K562 (cell line): Measurements from ENCODE around the gene PSMB4. TPM values are rescaled to one million over a fixed set of nuclear protein-coding genes. Genes with fewer than 3 reads are reported as not detected.

ENCODE experiments used
- ATAC-seq: fragments of 200-7000 bp; cut with Tn5 transposase; 3 replicates; pipeline ENCODE4 v1.9.1; 2020; ENCODE audit warnings: moderate library complexity
- BruUV-seq: library from RNA; stranded (reverse); fragments of 400-500 nt; replicated peaks from 2 replicates; lab custom pipeline; 2021; lab: Mats Ljungman, UMichigan
- CTCF ChIA-PET: fragments of 300-600 bp; formaldehyde crosslinking; extraction: SDS; loops from one replicate; lab custom pipeline; 2021; ENCODE audit warnings: low intra/inter-chr PET ratio; lab: Yijun Ruan, JAX
- POLR2A ChIA-PET: fragments of 300-600, 350-650 bp; sonication (Branson Sonifier 250); formaldehyde crosslinking; extraction: SDS; loops from one replicate; lab custom pipeline; 2021; ENCODE audit warnings: antibody characterized with exemption, inconsistent platforms; lab: Yijun Ruan, JAX
- DNase-seq, 4 experiments: peaks; one replicate each; pipeline versions ENCODE4 v3.0.0 to v3.0.0-alpha.2; 2011 to 2018; ENCODE audit warnings: low spot score in 3 of 4, mixed read lengths in 3 of 4; ENCODE audit errors: extremely low read depth in 1 of 4
- FAIRE-seq: peaks from 2 replicates; lab custom pipeline; 2011; peaks lifted over from hg19 to GRCh38; lab: Jason Lieb, UNC
- H2AFZ ChIP-seq: 2 replicates; pipeline ENCODE4 v1.6.0; 2011; ENCODE audit warnings: low read depth, low read length, control low read depth, inconsistent platforms
- H3K27ac ChIP-seq: fragments of 200-600 bp; 3 replicates; pipeline ENCODE4 v1.8.0; 2011; ENCODE audit warnings: low read depth, mild to moderate bottlenecking, control low read depth, inconsistent platforms, low read length, moderate library complexity, mixed read lengths; ENCODE audit errors: extremely low read depth
- H3K27me3 ChIP-seq, 2 experiments: fragments of 300-600 bp in 1 of 2; 2 replicates in 1 of 2; 3 replicates in 1 of 2; pipeline versions ENCODE4 v1.6.0 to v1.8.0; 2011; ENCODE audit warnings: inconsistent platforms in 2 of 2, low read length in 2 of 2, mild to moderate bottlenecking in 1 of 2, mixed read lengths in 1 of 2, moderate library complexity in 1 of 2; ENCODE audit not compliant: control insufficient read depth in 2 of 2, insufficient read depth in 2 of 2
- H3K36me3 ChIP-seq: fragments of 300-600 bp; 3 replicates; pipeline ENCODE4 v1.8.0; 2011; ENCODE audit warnings: mild to moderate bottlenecking, low read length, inconsistent platforms; ENCODE audit not compliant: control insufficient read depth, insufficient read depth
- H3K4me1 ChIP-seq, 2 experiments: fragments of 200-600 bp in 1 of 2; replicated peaks in 1 of 2; 2 replicates in 1 of 2; 3 replicates in 1 of 2; pipeline versions ENCODE4 v1.5.1 to v1.8.0; 2011; ENCODE audit warnings: inconsistent platforms in 2 of 2, low read length in 2 of 2, mild to moderate bottlenecking in 1 of 2, mixed read lengths in 1 of 2, moderate library complexity in 1 of 2; ENCODE audit not compliant: control insufficient read depth in 2 of 2, insufficient read depth in 2 of 2
- H3K4me2 ChIP-seq: 2 replicates; pipeline ENCODE4 v1.6.1; 2011; ENCODE audit warnings: low read length, control low read depth, inconsistent platforms, mixed read lengths; ENCODE audit not compliant: insufficient read depth
- H3K4me3 ChIP-seq: fragments of 200-600 bp; sonication (generic), shearing (Covaris generic); 2 replicates; pipeline ENCODE4 v1.5.1; 2016; ENCODE audit warnings: control low read depth, inconsistent platforms
- H3K79me2 ChIP-seq: fragments of 200-600 bp; 3 replicates; pipeline ENCODE4 v1.8.0; 2011; ENCODE audit warnings: low read length, inconsistent platforms; ENCODE audit not compliant: control insufficient read depth, insufficient read depth
- H3K9ac ChIP-seq, 2 experiments: 2 replicates each; pipeline versions ENCODE4 v1.6.0 to v1.6.1; 2011; ENCODE audit warnings: low read depth in 2 of 2, low read length in 2 of 2, control low read depth in 1 of 2, inconsistent platforms in 1 of 2, mild to moderate bottlenecking in 1 of 2, mixed read lengths in 1 of 2; ENCODE audit not compliant: insufficient read depth in 1 of 2
- H3K9me1 ChIP-seq: one replicate; pipeline ENCODE4 v1.6.0; 2011; ENCODE audit warnings: inconsistent platforms, mild to moderate bottlenecking, low read length, moderate library complexity; ENCODE audit not compliant: control insufficient read depth, insufficient read depth
- H3K9me3 ChIP-seq: replicated peaks from 2 replicates; pipeline ENCODE4 v1.5.1; 2011; ENCODE audit warnings: low read depth, low read length, inconsistent platforms; ENCODE audit not compliant: control insufficient read depth, insufficient read depth
- H4K20me1 ChIP-seq: replicated peaks from 2 replicates; pipeline ENCODE4 v1.6.1; 2011; ENCODE audit warnings: low read length, inconsistent platforms, mixed read lengths; ENCODE audit not compliant: control insufficient read depth, insufficient read depth
- BDP1 ChIP-seq: IDR thresholded peaks from 3 replicates; pipeline ENCODE4 v1.6.1; 2011; ENCODE audit not compliant: insufficient read length, insufficient read depth
- FOXK2 ChIP-seq, 2 experiments: fragments of 450-650 bp; IDR thresholded peaks in 1 of 2; conservative IDR thresholded peaks in 1 of 2; 2 replicates each; pipeline ENCODE4 v1.6.1; 2016; ENCODE audit warnings: low read depth in 2 of 2, mild to moderate bottlenecking in 1 of 2
- RNF2 ChIP-seq: sonication (generic); IDR thresholded peaks from 2 replicates; pipeline ENCODE4 v1.6.1; 2016
- ZNF384 ChIP-seq: IDR thresholded peaks from 2 replicates; pipeline ENCODE4 v1.6.1; 2012; ENCODE audit warnings: low read depth, low read length, improper control_type of control experiment
- WGBS: fragments of 100-300 bp; shearing (Covaris generic); methylation state at CpG from one replicate; pipeline ENCODE4 v1.1.6; 2016; ENCODE audit warnings: low coverage, mixed read lengths; ENCODE audit not compliant: insufficient coverage; ENCODE audit errors: missing lambda C conversion rate; 5-methylcytosine and 5-hydroxymethylcytosine counted together
- in situ Hi-C: fragments of 300-500 bp; cut with MboI; formaldehyde crosslinking; loops from 4 replicates; pipeline ENCODE4 v1.15.0; 2018; ENCODE audit warnings: inconsistent platforms, mixed read lengths
- intact Hi-C: fragments of 100-400 bp; cut with micrococcal nuclease; formaldehyde crosslinking; loops from 2 replicates; pipeline ENCODE4 v1.14.2; 2022
- polyA plus RNA-seq, 8 experiments: library from polyadenylated mRNA; depleted of rRNA in 4 of 8; stranded (reverse) in 5 of 8; unstranded in 3 of 8; fragments of >200 nt; fragmentation: Nextera tagmentation in 2 of 8; fragmentation: Illumina TruSeq in 1 of 8; extraction: Ambion mirVana in 2 of 8; extraction: Trizol in 1 of 8; gene quantifications; 2 replicates each; pipeline versions ENCODE4 v1.2.1 to v1.2.3, GENCODE V29; 2011 to 2014; ENCODE audit warnings: inconsistent platforms in 1 of 8, missing spikeins in 1 of 8
- total RNA-seq, 7 experiments: library from RNA; depleted of rRNA in 6 of 7; stranded (reverse); fragments of >200 nt in 6 of 7; fragmentation: Illumina TruSeq in 2 of 7; extraction: Trizol in 2 of 7; gene quantifications; 2 replicates each; pipeline versions ENCODE4 v1.2.1 to v1.2.3, GENCODE V29; 2011 to 2021; ENCODE audit warnings: low replicate concordance in 1 of 7
- TF ChIP-seq, protein P1 (sequence below): fragments of 250-450 bp; sonication (Bioruptor Pico); IDR thresholded peaks from 2 replicates; pipeline ENCODE4 v1.5.0; 2020; ENCODE audit warnings: mild to moderate bottlenecking, borderline replicate concordance
- TF ChIP-seq, protein P2 (sequence below), 2 experiments: IDR thresholded peaks in 1 of 2; conservative IDR thresholded peaks in 1 of 2; 2 replicates each; pipeline ENCODE4 v1.6.1; 2016; ENCODE audit warnings: low read depth in 2 of 2, mild to moderate bottlenecking in 1 of 2, missing compliant biosample characterization in 1 of 2, missing genetic modification characterization in 1 of 2, moderate library complexity in 1 of 2
- TF ChIP-seq, protein P3 (sequence below): fragments of 250-450 bp; sonication (Bioruptor Pico); IDR thresholded peaks from 2 replicates; pipeline ENCODE4 v1.8.0; 2022; ENCODE audit warnings: moderate library complexity, mild to moderate bottlenecking, inconsistent platforms
- TF ChIP-seq, protein P4 (sequence below): fragments of 200-800 bp; sonication (Bioruptor generic); IDR thresholded peaks from 2 replicates; pipeline ENCODE4 v1.6.1; 2016; ENCODE audit warnings: missing genetic modification characterization, missing compliant biosample characterization

The PSMB4 gene
- total and polyA plus RNA-seq, 9 of the 15 experiments (the other 6 are each of a cell fraction or from before 2014, with no cell fraction given): 397 to 674 (median 475) TPM

DNA sequence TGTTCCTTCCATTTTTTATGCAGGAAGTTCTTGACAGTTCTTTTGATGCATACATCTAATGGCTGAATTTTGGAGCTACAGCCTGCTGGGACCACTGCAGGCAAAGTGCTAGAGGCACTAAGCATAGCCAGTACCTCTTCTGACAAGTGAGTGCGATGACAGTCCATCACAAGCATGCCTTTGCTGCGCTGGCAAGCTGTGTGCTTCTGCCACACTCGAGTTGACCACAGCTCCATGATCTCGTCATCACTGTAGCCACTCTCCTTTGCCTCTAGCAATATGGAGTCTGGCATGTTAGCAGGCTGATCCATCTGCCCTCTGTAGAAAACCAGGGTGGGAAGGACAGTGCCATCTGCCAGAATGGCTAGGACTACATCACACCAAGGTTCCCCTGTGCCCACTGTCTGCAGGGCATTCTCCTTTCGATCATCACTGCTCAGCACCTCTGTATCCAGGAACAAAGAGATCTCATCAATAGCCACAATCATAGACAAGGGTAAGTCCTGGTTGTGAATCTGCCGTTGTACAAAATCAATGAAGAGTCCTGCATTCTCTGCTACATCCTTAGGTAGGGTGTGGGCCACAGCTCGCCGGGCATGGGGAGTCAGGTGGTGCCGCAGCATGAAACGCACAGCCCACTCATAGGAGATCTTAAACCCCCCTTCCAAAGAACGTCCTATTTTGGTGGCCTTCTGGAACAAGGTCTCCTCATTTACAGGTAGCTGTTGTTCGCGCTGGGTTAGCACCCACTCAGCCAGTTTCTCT is 6.0 kb downstream of the PSMB4 start:
- intact Hi-C loops: no loop called here
- H4K20me1 ChIP-seq: no peaks in the 10 kb centered on the region
- in situ Hi-C loops: loop anchor here (5.0 kb wide), 1 partner anchor 108 kb away; no protein-coding TSS in a partner anchor
- TF ChIP-seq RNF2: no peak
- no peak for TF ChIP-seq FOXK2 (conservative IDR thresholded peaks at IDR 0.05 in 1 of 2, IDR thresholded peaks at IDR 0.05 in 1 of 2; ENCODE audit: low read depth in 2 of 2)
- no peak for TF ChIP-seq ZNF384
- TF ChIP-seq BDP1: no peak
- TF ChIP-seq, protein P1, sequence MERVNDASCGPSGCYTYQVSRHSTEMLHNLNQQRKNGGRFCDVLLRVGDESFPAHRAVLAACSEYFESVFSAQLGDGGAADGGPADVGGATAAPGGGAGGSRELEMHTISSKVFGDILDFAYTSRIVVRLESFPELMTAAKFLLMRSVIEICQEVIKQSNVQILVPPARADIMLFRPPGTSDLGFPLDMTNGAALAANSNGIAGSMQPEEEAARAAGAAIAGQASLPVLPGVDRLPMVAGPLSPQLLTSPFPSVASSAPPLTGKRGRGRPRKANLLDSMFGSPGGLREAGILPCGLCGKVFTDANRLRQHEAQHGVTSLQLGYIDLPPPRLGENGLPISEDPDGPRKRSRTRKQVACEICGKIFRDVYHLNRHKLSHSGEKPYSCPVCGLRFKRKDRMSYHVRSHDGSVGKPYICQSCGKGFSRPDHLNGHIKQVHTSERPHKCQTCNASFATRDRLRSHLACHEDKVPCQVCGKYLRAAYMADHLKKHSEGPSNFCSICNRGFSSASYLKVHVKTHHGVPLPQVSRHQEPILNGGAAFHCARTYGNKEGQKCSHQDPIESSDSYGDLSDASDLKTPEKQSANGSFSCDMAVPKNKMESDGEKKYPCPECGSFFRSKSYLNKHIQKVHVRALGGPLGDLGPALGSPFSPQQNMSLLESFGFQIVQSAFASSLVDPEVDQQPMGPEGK (CRISPR knock-in tag): no peak
- TF ChIP-seq, protein P2, sequence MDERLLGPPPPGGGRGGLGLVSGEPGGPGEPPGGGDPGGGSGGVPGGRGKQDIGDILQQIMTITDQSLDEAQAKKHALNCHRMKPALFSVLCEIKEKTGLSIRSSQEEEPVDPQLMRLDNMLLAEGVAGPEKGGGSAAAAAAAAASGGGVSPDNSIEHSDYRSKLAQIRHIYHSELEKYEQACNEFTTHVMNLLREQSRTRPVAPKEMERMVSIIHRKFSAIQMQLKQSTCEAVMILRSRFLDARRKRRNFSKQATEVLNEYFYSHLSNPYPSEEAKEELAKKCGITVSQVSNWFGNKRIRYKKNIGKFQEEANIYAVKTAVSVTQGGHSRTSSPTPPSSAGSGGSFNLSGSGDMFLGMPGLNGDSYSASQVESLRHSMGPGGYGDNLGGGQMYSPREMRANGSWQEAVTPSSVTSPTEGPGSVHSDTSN (CRISPR knock-in tag; IDR thresholded peaks at IDR 0.05; ENCODE audit: low read depth): no peak
- TF ChIP-seq, protein P2 (tag; conservative IDR thresholded peaks at IDR 0.05; ENCODE audit: low read depth): no peak
- TF ChIP-seq, protein P3, sequence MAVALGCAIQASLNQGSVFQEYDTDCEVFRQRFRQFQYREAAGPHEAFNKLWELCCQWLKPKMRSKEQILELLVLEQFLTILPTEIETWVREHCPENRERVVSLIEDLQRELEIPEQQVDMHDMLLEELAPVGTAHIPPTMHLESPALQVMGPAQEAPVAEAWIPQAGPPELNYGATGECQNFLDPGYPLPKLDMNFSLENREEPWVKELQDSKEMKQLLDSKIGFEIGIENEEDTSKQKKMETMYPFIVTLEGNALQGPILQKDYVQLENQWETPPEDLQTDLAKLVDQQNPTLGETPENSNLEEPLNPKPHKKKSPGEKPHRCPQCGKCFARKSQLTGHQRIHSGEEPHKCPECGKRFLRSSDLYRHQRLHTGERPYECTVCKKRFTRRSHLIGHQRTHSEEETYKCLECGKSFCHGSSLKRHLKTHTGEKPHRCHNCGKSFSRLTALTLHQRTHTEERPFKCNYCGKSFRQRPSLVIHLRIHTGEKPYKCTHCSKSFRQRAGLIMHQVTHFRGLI (CRISPR knock-in tag): no peak
- TF ChIP-seq, protein P4, sequence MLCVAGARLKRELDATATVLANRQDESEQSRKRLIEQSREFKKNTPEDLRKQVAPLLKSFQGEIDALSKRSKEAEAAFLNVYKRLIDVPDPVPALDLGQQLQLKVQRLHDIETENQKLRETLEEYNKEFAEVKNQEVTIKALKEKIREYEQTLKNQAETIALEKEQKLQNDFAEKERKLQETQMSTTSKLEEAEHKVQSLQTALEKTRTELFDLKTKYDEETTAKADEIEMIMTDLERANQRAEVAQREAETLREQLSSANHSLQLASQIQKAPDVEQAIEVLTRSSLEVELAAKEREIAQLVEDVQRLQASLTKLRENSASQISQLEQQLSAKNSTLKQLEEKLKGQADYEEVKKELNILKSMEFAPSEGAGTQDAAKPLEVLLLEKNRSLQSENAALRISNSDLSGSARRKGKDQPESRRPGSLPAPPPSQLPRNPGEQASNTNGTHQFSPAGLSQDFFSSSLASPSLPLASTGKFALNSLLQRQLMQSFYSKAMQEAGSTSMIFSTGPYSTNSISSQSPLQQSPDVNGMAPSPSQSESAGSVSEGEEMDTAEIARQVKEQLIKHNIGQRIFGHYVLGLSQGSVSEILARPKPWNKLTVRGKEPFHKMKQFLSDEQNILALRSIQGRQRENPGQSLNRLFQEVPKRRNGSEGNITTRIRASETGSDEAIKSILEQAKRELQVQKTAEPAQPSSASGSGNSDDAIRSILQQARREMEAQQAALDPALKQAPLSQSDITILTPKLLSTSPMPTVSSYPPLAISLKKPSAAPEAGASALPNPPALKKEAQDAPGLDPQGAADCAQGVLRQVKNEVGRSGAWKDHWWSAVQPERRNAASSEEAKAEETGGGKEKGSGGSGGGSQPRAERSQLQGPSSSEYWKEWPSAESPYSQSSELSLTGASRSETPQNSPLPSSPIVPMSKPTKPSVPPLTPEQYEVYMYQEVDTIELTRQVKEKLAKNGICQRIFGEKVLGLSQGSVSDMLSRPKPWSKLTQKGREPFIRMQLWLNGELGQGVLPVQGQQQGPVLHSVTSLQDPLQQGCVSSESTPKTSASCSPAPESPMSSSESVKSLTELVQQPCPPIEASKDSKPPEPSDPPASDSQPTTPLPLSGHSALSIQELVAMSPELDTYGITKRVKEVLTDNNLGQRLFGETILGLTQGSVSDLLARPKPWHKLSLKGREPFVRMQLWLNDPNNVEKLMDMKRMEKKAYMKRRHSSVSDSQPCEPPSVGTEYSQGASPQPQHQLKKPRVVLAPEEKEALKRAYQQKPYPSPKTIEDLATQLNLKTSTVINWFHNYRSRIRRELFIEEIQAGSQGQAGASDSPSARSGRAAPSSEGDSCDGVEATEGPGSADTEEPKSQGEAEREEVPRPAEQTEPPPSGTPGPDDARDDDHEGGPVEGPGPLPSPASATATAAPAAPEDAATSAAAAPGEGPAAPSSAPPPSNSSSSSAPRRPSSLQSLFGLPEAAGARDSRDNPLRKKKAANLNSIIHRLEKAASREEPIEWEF (CRISPR knock-in tag): no peak

More for the DNA sequence above, 6.0 kb downstream of the PSMB4 start:
- H2AFZ ChIP-seq: no peak overlapping the region
- no peak for DNase-seq
- H3K9me1 ChIP-seq: no peaks in the 10 kb centered on the region
- CTCF ChIA-PET: no interaction called here
- BruUV-seq: no TSS peak
- H3K27me3 ChIP-seq: no peaks in the 10 kb centered on the region
- 90% methylated on average over 13 of the region's 13 CpGs for WGBS
- H3K9me3 ChIP-seq: no peaks in the 10 kb centered on the region
- FAIRE-seq: no peak
- ATAC-seq: no peak
- no peak overlapping the region for H3K9ac ChIP-seq
- POLR2A ChIA-PET: interaction anchor here (0.7 to 1.7 kb wide), 6 partner anchors 8 to 175 kb away, joined by 3 to 10 read pairs (median 4); no protein-coding TSS in a partner anchor
- no peak overlapping the region for H3K27ac ChIP-seq
- H3K4me3 ChIP-seq: no peak overlapping the region
- H3K36me3 ChIP-seq: peaks cover 90% of the 10 kb centered on the region
- no peak overlapping the region for H3K4me2 ChIP-seq
- peaks cover 11% of the 10 kb centered on the region for H3K79me2 ChIP-seq
- H3K4me1 ChIP-seq: peaks cover 0 to 1% of the 10 kb centered on the region in 2 experiments; a peak in 3 of 5 replicates
